Measurements from ENCODE around the gene TLK2.
"Not testable (repeated sequence)": the region's sequence is repeated elsewhere in the genome, so short reads cannot be mapped to it uniquely, and the experiment has no call there.

Gene TLK2

GRCh38 chr17:62482553-62482952 is 3.9 kb downstream of the TLK2 start:
- not testable (repeated sequence) for DNase-seq (ENCODE audit: low read depth in 2 of 2)

GRCh38 chr17:62490990-62491389 is 12.4 kb downstream of the TLK2 start:
- DNase-seq (ENCODE audit: low read depth in 2 of 2), result not testable (repeated sequence)

- not testable (repeated sequence) for DNase-seq (ENCODE audit: low read depth in 2 of 2)
Measured at GRCh38 chr17:62493049-62493655, 14.5 kb downstream of the TLK2 start.

GRCh38 chr17:62494073-62494472 is 15.4 kb downstream of the TLK2 start:
- not testable (repeated sequence) for DNase-seq (ENCODE audit: low read depth in 2 of 2)

GRCh38 chr17:62496344-62496743 is 17.7 kb downstream of the TLK2 start:
- DNase-seq (ENCODE audit: low read depth in 2 of 2), result not testable (repeated sequence)

GRCh38 chr17:62498796-62499195 is 20.2 kb downstream of the TLK2 start:
- DNase-seq (ENCODE audit: low read depth in 2 of 2), result not testable (repeated sequence)

GRCh38 chr17:62500463-62500862 is 21.8 kb downstream of the TLK2 start:
- DNase-seq (ENCODE audit: low read depth in 2 of 2), result not testable (repeated sequence)

GRCh38 chr17:62504857-62505256 is 26.2 kb downstream of the TLK2 start:
- DNase-seq (ENCODE audit: low read depth in 2 of 2), result not testable (repeated sequence)

GRCh38 chr17:62507191-62507836 is 28.7 kb downstream of the TLK2 start:
- not testable (repeated sequence) for DNase-seq (ENCODE audit: low read depth in 2 of 2)

GRCh38 chr17:62510247-62510819 is 31.7 kb downstream of the TLK2 start:
- DNase-seq (ENCODE audit: low read depth in 2 of 2), result not testable (repeated sequence)

- not testable (repeated sequence) for DNase-seq (ENCODE audit: low read depth in 2 of 2)
Measured at GRCh38 chr17:62511014-62511413, 32.4 kb downstream of the TLK2 start.

- DNase-seq (ENCODE audit: low read depth in 2 of 2), result not testable (repeated sequence)
Measured at GRCh38 chr17:62516376-62516775, 37.8 kb downstream of the TLK2 start.

- not testable (repeated sequence) for DNase-seq (ENCODE audit: low read depth in 2 of 2)
Measured at GRCh38 chr17:62521295-62521694, 42.7 kb downstream of the TLK2 start.

- not testable (repeated sequence) for DNase-seq (ENCODE audit: low read depth in 2 of 2)
Measured at GRCh38 chr17:62524077-62524476, 45.5 kb downstream of the TLK2 start.

- not testable (repeated sequence) for DNase-seq (ENCODE audit: low read depth in 2 of 2)
Measured at GRCh38 chr17:62525317-62525716, 46.7 kb downstream of the TLK2 start.

- DNase-seq (ENCODE audit: low read depth in 2 of 2), result not testable (repeated sequence)
Measured at GRCh38 chr17:62530936-62531335, 52.3 kb downstream of the TLK2 start.

- not testable (repeated sequence) for DNase-seq (ENCODE audit: low read depth in 2 of 2)
Measured at GRCh38 chr17:62536557-62536956, 57.9 kb downstream of the TLK2 start.

GRCh38 chr17:62541073-62541472 is 62.4 kb downstream of the TLK2 start:
- DNase-seq (ENCODE audit: low read depth in 2 of 2), result not testable (repeated sequence)

GRCh38 chr17:62543278-62543775 is 64.7 kb downstream of the TLK2 start:
- DNase-seq (ENCODE audit: low read depth in 2 of 2), result not testable (repeated sequence)

GRCh38 chr17:62546066-62546465 is 67.4 kb downstream of the TLK2 start:
- DNase-seq (ENCODE audit: low read depth in 2 of 2), result not testable (repeated sequence)

GRCh38 chr17:62552851-62553659 is 74.4 kb downstream of the TLK2 start:
- peak in 1 of 2 donors; percentile 24 for DNase-seq (ENCODE audit: low read depth in 2 of 2)

- DNase-seq (ENCODE audit: low read depth in 2 of 2), result not testable (repeated sequence)
Measured at GRCh38 chr17:62557532-62557931, 78.9 kb downstream of the TLK2 start.

All from activated CD8-positive, alpha-beta memory T cell treated with anti-CD3 and anti-CD28 coated beads for 4 hours (primary cell).